ENCODE results near the gene SEMA4B.

DNA sequence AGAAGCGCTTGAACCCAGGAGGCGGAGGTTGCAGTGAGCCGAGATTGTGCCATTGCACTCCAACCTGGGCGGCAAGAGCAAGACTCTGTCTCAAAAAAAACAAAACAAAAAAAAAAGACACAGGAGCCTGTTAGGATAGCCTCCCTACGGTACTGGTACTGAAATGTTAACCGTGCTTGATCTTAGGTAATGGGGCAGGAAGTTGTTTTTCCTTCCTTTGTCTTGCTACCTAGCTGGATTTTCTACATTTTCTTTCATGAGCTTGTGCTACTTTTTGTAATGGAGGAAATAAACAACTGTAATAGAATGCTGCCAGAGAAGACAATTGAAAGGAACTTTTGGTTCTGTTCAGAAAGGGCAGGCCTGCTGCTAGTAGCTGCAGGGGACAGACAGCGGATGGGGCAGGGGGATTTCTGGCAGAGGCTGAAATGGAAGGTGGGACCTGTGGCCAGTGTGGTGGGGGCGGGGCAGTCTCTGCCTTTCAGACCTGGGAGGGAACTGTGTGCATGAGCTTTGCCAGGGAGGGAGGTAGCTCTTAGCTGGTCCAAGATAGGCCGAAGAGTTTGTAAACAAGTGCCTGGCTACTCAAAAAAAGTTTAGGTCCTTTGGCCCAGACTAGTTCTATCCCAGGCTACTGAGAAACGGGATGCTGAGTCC lies 49.0 kb upstream of the SEMA4B start:
- TF ChIP-seq POLR2A (IDR thresholded peaks at IDR 0.05): no peak
- TF ChIP-seq, protein P1, sequence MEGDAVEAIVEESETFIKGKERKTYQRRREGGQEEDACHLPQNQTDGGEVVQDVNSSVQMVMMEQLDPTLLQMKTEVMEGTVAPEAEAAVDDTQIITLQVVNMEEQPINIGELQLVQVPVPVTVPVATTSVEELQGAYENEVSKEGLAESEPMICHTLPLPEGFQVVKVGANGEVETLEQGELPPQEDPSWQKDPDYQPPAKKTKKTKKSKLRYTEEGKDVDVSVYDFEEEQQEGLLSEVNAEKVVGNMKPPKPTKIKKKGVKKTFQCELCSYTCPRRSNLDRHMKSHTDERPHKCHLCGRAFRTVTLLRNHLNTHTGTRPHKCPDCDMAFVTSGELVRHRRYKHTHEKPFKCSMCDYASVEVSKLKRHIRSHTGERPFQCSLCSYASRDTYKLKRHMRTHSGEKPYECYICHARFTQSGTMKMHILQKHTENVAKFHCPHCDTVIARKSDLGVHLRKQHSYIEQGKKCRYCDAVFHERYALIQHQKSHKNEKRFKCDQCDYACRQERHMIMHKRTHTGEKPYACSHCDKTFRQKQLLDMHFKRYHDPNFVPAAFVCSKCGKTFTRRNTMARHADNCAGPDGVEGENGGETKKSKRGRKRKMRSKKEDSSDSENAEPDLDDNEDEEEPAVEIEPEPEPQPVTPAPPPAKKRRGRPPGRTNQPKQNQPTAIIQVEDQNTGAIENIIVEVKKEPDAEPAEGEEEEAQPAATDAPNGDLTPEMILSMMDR (IDR thresholded peaks at IDR 0.05): no peak

Data from body of pancreas (tissue), 4 donors.